Eye (tissue), 1 donor: ENCODE measurements around the gene ATP1A3.
"Not testable (repeated sequence)": the region's sequence is repeated elsewhere in the genome, so short reads cannot be mapped to it uniquely, and the experiment has no call there.

Source experiments
- DNase-seq: peaks from one replicate; pipeline ENCODE4 v3.0.0-alpha.2; 2015

The ATP1A3 gene

GRCh38 chr19:41993612-41994483, at the start of gene ATP1A3:
TSS of gene ATP1A3 (minus strand) at chr19:41994230. CDS start at chr19:41994076, 154 bp downstream.
- DNase-seq = peak; percentile 83

- DNase-seq = no peak
Measured at GRCh38 chr19:42042455-42043170, 48.6 kb upstream of the ATP1A3 start.

- DNase-seq = not testable (repeated sequence)
Measured at GRCh38 chr19:42040491-42040890, 46.5 kb upstream of the ATP1A3 start.

- DNase-seq = no peak
Measured at GRCh38 chr19:42040031-42040430, 46.0 kb upstream of the ATP1A3 start.

- no peak for DNase-seq
Measured at GRCh38 chr19:42038666-42039065, 44.6 kb upstream of the ATP1A3 start.

- DNase-seq = no peak
Measured at GRCh38 chr19:42037649-42038048, 43.6 kb upstream of the ATP1A3 start.

- peak; percentile 71 for DNase-seq
Measured at GRCh38 chr19:42034640-42035391, 40.8 kb upstream of the ATP1A3 start.

- no peak for DNase-seq
Measured at GRCh38 chr19:42033413-42033812, 39.4 kb upstream of the ATP1A3 start.

GRCh38 chr19:42032431-42032830, 38.4 kb upstream of the ATP1A3 start:
- peak; percentile 38 for DNase-seq

- no peak for DNase-seq
Measured at GRCh38 chr19:42030645-42031440, 36.8 kb upstream of the ATP1A3 start.

- peak; percentile 23 for DNase-seq
Measured at GRCh38 chr19:42028304-42029216, 34.5 kb upstream of the ATP1A3 start.

GRCh38 chr19:42024622-42025111, 30.6 kb upstream of the ATP1A3 start:
- no peak for DNase-seq

GRCh38 chr19:42023943-42024260, 29.9 kb upstream of the ATP1A3 start:
- DNase-seq = no peak

GRCh38 chr19:42023121-42023942, 29.3 kb upstream of the ATP1A3 start:
- DNase-seq = peak; percentile 14

GRCh38 chr19:42022616-42023015, 28.6 kb upstream of the ATP1A3 start:
- DNase-seq = no peak

GRCh38 chr19:42021185-42021584, 27.2 kb upstream of the ATP1A3 start:
- DNase-seq = no peak

GRCh38 chr19:42018503-42019193, 24.6 kb upstream of the ATP1A3 start:
- DNase-seq = no peak

GRCh38 chr19:42017040-42017439, 23.0 kb upstream of the ATP1A3 start:
- DNase-seq = no peak

GRCh38 chr19:42012747-42013146, 18.7 kb upstream of the ATP1A3 start:
- not testable (repeated sequence) for DNase-seq
